ENCODE measurements around the gene CHRNB2.

GRCh38 chr1:154583773-154584172 is 16.2 kb downstream of the CHRNB2 start:
- no peak for TF ChIP-seq EZH2 (IDR thresholded peaks at IDR 0.05; ENCODE audit: low read depth)
- no peak for TF ChIP-seq CTCF (conservative IDR thresholded peaks at IDR 0.05)
